Gastrocnemius medialis (tissue), 4 donors: ENCODE measurements around the gene LDLRAD4. TPM values are rescaled to one million over a fixed set of nuclear protein-coding genes. Genes with fewer than 3 reads are reported as not detected.

Experiments used
- ATAC-seq, 2 donors: fragments of 150-250 bp; one replicate each; pipeline ENCODE4 v1.9.1; 2016
- DNase-seq, 2 donors: peaks; one replicate each; pipeline ENCODE4 v3.0.0-alpha.2; 2019
- H3K27ac ChIP-seq, 4 donors: fragments of 200-600 bp; sonication (generic); 1 replicate in 1 of 4; 2 replicates in 3 of 4; pipeline ENCODE4 v1.5.1; 2016 to 2018; ENCODE audit warnings: mild to moderate bottlenecking in 2 of 4, moderate library complexity in 1 of 4
- H3K27me3 ChIP-seq, 3 donors: fragments of 200-600 bp; sonication (generic) in 2 of 3; 1 replicate in 1 of 3; 2 replicates in 2 of 3; pipeline versions ENCODE4 v1.5.1 to v1.6.0; 2016 to 2019; ENCODE audit warnings: mild to moderate bottlenecking in 1 of 3, moderate library complexity in 1 of 3
- H3K36me3 ChIP-seq, 2 donors: fragments of 200-600 bp; sonication (generic) in 1 of 2; one replicate each; pipeline ENCODE4 v1.5.1; 2017 to 2018
- H3K4me1 ChIP-seq, 2 donors: fragments of 200-600 bp; sonication (generic) in 1 of 2; one replicate each; pipeline ENCODE4 v1.5.1; 2016 to 2017; ENCODE audit warnings: mild to moderate bottlenecking in 2 of 2
- H3K4me3 ChIP-seq, 4 donors: fragments of 200-600 bp; sonication (generic) in 3 of 4; 1 replicate in 1 of 4; 2 replicates in 3 of 4; pipeline ENCODE4 v1.5.1; 2016 to 2019; ENCODE audit warnings: mild to moderate bottlenecking in 2 of 4
- H3K9me3 ChIP-seq, 3 donors: fragments of 200-600 bp; sonication (generic) in 2 of 3; 1 replicate in 1 of 3; 2 replicates in 2 of 3; pipeline ENCODE4 v1.5.1; 2016 to 2019
- POLR2A ChIP-seq, 2 donors: fragments of 450-650 bp; IDR thresholded peaks; one replicate each; pipeline ENCODE4 v1.6.1; 2017; ENCODE audit warnings: antibody characterized with exemption in 2 of 2, mild to moderate bottlenecking in 2 of 2, moderate library complexity in 2 of 2
- in situ Hi-C, 4 donors: fragments of 200-750 bp; cut with MboI; loops; one replicate each; pipeline versions ENCODE4 v1.15.0 to v1.8.0; 2017; ENCODE audit warnings: low sequenced_read_pairs in 4 of 4
- intact Hi-C: fragments of 100-400 bp; cut with DNase I; formaldehyde crosslinking; loops from one replicate; pipeline ENCODE4 v1.15.1; 2023; ENCODE audit warnings: low total_unique reads
- total RNA-seq, 4 donors: library from RNA; depleted of rRNA; stranded (reverse); fragments of >200 nt; gene quantifications; one replicate each; pipeline versions ENCODE4 v1.1.0 to v1.2.3, GENCODE V29; 2016
- TF ChIP-seq, protein P1 (sequence below), 5 experiments: fragments of 450-650 bp in 3 of 5; fragments of 200-600 bp in 2 of 5; sonication (generic) in 2 of 5; IDR thresholded peaks in 4 of 5; conservative IDR thresholded peaks in 1 of 5; 1 replicate in 4 of 5; 2 replicates in 1 of 5; pipeline ENCODE4 v1.5.1; 2016 to 2019; ENCODE audit warnings: antibody characterized with exemption in 5 of 5, mild to moderate bottlenecking in 3 of 5, moderate library complexity in 3 of 5

The LDLRAD4 gene
- total RNA-seq, 4 donors from 2014 or later = 3.9 to 11.1 (median 6.5) TPM

DNA sequence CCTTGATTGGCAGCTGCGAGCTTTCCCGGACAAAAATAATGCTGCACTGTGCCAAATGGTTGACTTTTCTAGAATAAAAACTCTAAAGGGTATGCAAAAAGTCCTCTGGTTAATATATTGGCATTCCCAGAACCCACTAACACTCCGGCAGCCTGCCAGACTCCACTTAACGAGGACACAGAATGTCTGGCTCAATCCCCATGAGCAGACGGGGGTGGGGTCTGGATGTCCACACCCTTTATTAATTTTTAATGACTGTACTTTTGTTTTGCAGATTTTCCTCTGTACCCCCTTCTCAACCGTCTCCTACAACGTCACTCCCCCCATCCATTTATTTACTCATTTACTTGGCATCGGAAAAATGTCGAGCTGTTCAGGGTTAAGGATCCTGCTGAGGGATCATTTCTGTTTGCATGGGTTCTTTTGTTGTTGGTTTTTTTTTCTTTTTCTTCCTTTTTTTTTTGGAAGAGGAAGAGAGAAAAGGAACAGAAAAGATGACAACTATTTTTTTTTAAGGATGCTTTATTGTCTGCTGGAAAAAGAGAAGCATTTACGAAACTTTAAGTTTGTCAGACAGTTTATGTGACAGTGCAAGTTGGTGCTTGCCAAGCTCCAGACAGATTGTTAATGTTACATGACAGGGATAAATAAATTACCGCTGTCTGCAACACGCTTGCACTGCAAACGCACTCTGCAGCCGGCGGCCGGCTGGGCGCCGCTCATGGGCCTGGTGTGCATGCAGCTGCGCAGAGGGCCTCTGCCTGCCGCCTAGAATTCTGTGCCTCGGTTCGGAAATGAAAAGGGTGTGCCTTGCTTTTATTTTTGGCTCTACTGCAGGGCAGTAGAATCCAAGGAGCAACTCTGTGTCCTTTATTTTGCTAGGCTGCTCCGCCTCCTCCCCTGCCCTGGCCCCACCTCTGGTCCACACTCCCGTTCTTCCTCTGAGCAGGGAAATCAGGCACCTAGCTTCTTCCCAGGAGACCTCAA lies 3.6 kb downstream of the LDLRAD4 start:
- TF ChIP-seq, protein P1, sequence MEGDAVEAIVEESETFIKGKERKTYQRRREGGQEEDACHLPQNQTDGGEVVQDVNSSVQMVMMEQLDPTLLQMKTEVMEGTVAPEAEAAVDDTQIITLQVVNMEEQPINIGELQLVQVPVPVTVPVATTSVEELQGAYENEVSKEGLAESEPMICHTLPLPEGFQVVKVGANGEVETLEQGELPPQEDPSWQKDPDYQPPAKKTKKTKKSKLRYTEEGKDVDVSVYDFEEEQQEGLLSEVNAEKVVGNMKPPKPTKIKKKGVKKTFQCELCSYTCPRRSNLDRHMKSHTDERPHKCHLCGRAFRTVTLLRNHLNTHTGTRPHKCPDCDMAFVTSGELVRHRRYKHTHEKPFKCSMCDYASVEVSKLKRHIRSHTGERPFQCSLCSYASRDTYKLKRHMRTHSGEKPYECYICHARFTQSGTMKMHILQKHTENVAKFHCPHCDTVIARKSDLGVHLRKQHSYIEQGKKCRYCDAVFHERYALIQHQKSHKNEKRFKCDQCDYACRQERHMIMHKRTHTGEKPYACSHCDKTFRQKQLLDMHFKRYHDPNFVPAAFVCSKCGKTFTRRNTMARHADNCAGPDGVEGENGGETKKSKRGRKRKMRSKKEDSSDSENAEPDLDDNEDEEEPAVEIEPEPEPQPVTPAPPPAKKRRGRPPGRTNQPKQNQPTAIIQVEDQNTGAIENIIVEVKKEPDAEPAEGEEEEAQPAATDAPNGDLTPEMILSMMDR (IDR thresholded peaks at IDR 0.05 in 4 of 5, conservative IDR thresholded peaks at IDR 0.05 in 1 of 5) = no peak
- TF ChIP-seq POLR2A (IDR thresholded peaks at IDR 0.05) = peak in 1 of 2 donors; percentile 16

DNA sequence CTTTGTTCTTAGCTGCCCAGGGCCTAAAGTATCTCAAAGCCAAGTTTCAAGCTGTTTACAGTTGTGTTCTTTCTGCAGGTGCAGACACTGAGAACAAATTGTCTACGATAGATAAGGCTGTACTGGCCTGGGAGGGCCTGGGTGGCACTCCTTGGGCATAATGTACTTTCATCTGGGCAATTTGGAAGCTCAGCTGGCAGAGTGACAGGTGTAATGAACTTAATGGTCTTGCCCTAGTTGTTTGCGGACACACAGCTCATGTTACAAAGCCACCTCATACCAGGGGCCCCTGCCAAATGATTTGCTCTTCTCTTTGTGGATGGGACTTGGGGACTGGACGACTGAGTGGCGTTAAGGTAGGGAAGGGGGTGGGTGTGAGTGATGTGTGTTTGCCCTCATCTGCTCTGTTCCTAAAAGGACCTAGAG lies 4.3 kb downstream of the LDLRAD4 start:
- TF ChIP-seq POLR2A (IDR thresholded peaks at IDR 0.05) = no peak
- TF ChIP-seq, protein P1 (IDR thresholded peaks at IDR 0.05 in 4 of 5, conservative IDR thresholded peaks at IDR 0.05 in 1 of 5) = no peak
- H3K4me3 ChIP-seq = peak overlapping the region in 3 of 4 donors; percentile 22 to 31 (median 27)
- DNase-seq = peak; percentile 60 to 81
- peak; percentile 59 to 62 for ATAC-seq
- peaks cover 55 to 61% of the 10 kb centered on the region in 2 donors for H3K4me1 ChIP-seq
- in situ Hi-C loops (loop anchor here (5.0 to 25.0 kb wide), 6 partner anchors 299 to 489 kb away; no protein-coding TSS in a partner anchor), intact Hi-C loops (loop anchor here (5.0 kb wide), 2 partner anchors 231 to 389 kb away; partner anchors contain the start of gene CEP192)
- no peaks in the 10 kb centered on the region for H3K36me3 ChIP-seq
- no peaks in the 10 kb centered on the region for H3K27me3 ChIP-seq
- H3K9me3 ChIP-seq = no peaks in the 10 kb centered on the region
- peak overlapping the region; percentile 80 to 94 (median 82) for H3K27ac ChIP-seq

More for the DNA sequence above, 3.6 kb downstream of the LDLRAD4 start:
- peaks cover 55 to 61% of the 10 kb centered on the region in 2 donors for H3K4me1 ChIP-seq
- H3K9me3 ChIP-seq = no peaks in the 10 kb centered on the region
- DNase-seq (peak; percentile 30 to 58), ATAC-seq (peak in 1 of 2 donors; percentile 42)
- no peaks in the 10 kb centered on the region for H3K27me3 ChIP-seq
- intact Hi-C loops (loop anchor here (5.0 kb wide), 2 partner anchors 230 to 390 kb away; partner anchors contain the start of gene CEP192), in situ Hi-C loops (loop anchor here (5.0 to 25.0 kb wide), 6 partner anchors 300 to 490 kb away; no protein-coding TSS in a partner anchor)
- H3K36me3 ChIP-seq = no peaks in the 10 kb centered on the region
- H3K4me3 ChIP-seq = peak overlapping the region; percentile 13 to 31 (median 25)
- H3K27ac ChIP-seq = peak overlapping the region; percentile 80 to 94 (median 82)

DNA sequence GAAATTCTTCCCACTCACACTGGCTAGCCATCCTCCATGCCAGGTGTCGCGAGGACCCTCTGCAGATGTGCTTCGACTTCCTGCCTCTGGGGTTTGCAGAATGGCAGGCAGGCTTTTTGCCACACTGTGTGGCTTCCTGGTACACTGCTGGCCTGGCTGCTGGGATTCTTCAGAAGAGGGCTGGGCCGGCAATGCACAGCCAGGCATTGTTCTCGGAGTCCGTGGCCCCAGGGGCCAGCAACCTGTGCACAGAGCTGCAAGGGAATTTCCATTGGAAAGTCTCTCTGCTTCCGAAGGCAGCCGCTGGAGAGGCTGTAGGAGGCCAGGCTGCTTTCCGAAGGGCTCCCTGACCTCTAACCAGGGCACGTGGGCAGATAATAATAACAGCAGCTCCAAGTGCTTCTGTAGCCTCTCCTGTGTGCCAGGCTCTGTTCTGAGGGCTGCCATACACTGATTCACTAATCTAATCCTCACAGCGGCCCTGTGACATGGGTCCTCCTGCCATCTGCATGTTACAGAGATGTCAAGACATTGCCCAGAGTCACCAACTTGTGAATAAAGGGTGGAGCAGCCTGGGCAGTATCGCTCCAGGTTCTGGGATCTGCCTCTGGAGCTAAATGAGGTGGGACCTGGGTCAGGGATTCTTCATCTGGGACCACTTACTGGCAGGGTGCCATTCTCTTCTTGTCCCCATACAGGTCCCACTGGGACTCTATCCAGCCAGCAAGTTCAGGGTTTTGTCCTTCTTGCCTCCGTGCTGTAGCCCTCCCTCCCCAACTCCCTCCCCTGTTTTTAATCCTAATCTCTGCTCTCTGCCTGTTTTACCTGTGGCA lies 5.0 kb downstream of the LDLRAD4 start:
- H3K36me3 ChIP-seq = no peaks in the 10 kb centered on the region
- no peaks in the 10 kb centered on the region for H3K9me3 ChIP-seq
- H3K4me1 ChIP-seq = peaks cover 61% of the 10 kb centered on the region in 2 donors
- H3K27ac ChIP-seq = peak overlapping the region; percentile 80 to 94 (median 82)
- H3K4me3 ChIP-seq = peak overlapping the region in 2 of 4 donors; percentile 22 to 27
- DNase-seq (peak; percentile 56 to 80), ATAC-seq (peak; percentile 62 to 65)
- H3K27me3 ChIP-seq = no peaks in the 10 kb centered on the region
- in situ Hi-C loops (loop anchor here (5.0 to 25.0 kb wide), 6 partner anchors 299 to 489 kb away; no protein-coding TSS in a partner anchor), intact Hi-C loops (loop anchor here (5.0 kb wide), 2 partner anchors 231 to 389 kb away; partner anchors contain the start of gene CEP192)
- TF ChIP-seq, protein P1 (IDR thresholded peaks at IDR 0.05 in 4 of 5, conservative IDR thresholded peaks at IDR 0.05 in 1 of 5) = no peak

DNA sequence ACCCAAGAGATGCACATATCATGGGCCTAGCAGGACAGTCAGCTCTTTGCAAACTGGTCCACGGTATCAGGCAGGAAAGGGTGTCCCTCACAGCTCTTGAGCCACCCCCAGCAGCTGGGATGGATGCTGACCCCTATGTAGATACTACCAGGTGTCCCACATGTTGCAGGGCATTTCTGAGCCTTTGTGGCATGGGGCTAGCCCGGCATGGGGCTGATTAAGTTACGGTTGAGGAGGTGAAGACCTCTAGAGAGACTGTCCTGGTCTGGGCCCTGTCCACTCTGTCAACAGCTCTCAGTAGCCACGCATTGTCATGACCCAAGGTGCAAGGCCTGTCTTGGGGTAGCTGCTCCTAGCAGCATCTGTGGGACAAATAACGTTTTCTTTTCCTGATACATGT lies 6.7 kb downstream of the LDLRAD4 start:
- Histone ChIP-seq H3K9me3 (no peaks in the 10 kb centered on the region), H3K36me3 (no peaks in the 10 kb centered on the region), H3K4me1 (peaks cover 46 to 51% of the 10 kb centered on the region in 2 donors), H3K27ac (peak overlapping the region in 2 of 4 donors; percentile 6 to 82), H3K27me3 (no peaks in the 10 kb centered on the region), H3K4me3 (no peak overlapping the region)
- in situ Hi-C loops = loop anchor here in 2 of 4 donors (10.0 kb wide), 2 partner anchors 300 to 310 kb away; no protein-coding TSS in a partner anchor
- intact Hi-C loops = no loop called here
- ATAC-seq = no peak
- no peak for TF ChIP-seq POLR2A (IDR thresholded peaks at IDR 0.05)
- TF ChIP-seq, protein P1 (IDR thresholded peaks at IDR 0.05 in 4 of 5, conservative IDR thresholded peaks at IDR 0.05 in 1 of 5) = no peak
- no peak for DNase-seq
